HepG2 (cell line): Measurements from ENCODE around the gene AHNAK. TPM values are rescaled to one million over a fixed set of nuclear protein-coding genes. Genes with fewer than 3 reads are reported as not detected.
A peak's percentile ranks its signal among the peaks of the same experiment; 100 is the strongest.

Experiments
- ATAC-seq: fragments of 200-7000 bp; cut with Tn5 transposase; 3 replicates; pipeline ENCODE4 v1.9.1; 2020; ENCODE audit warnings: mild to moderate bottlenecking, moderate library complexity
- BruUV-seq: library from RNA; stranded (reverse); fragments of 400-500 nt; replicated peaks from 2 replicates; lab custom pipeline; 2021; lab: Mats Ljungman, UMichigan
- CTCF ChIA-PET: fragments of 300-600 bp; formaldehyde crosslinking; extraction: SDS; loops from one replicate; lab custom pipeline; 2021; ENCODE audit warnings: low total read pairs, inconsistent platforms, low intra/inter-chr PET ratio; lab: Yijun Ruan, JAX
- POLR2A ChIA-PET: fragments of 350-600 bp; sonication (Branson Sonifier 250); formaldehyde crosslinking; loops from one replicate; lab custom pipeline; 2020; ENCODE audit warnings: antibody characterized with exemption, inconsistent platforms; lab: Yijun Ruan, JAX
- DNase-seq: peaks from one replicate; pipeline ENCODE4 v3.0.0-alpha.2; 2015; ENCODE audit warnings: low spot score
- FAIRE-seq: peaks from 3 replicates; lab custom pipeline; 2011; peaks lifted over from hg19 to GRCh38; lab: Jason Lieb, UNC
- H2AFZ ChIP-seq: one replicate; pipeline ENCODE4 v1.6.1; 2011; ENCODE audit warnings: low read length, inconsistent platforms
- H3K27ac ChIP-seq: fragments of 300-600 bp; 3 replicates; pipeline ENCODE4 v1.8.0; 2011; ENCODE audit warnings: mixed run types, mild to moderate bottlenecking, mixed read lengths, low read length, inconsistent platforms; ENCODE audit not compliant: insufficient read depth; ENCODE audit errors: extremely low read length
- H3K27me3 ChIP-seq, 2 experiments: fragments of 200-600 bp in 1 of 2; 2 replicates in 1 of 2; 3 replicates in 1 of 2; pipeline versions ENCODE4 v1.6.0 to v1.8.0; 2011; ENCODE audit warnings: low read length in 2 of 2, mild to moderate bottlenecking in 2 of 2, moderate library complexity in 2 of 2, inconsistent platforms in 1 of 2; ENCODE audit not compliant: insufficient read depth in 2 of 2, control insufficient read depth in 1 of 2
- H3K36me3 ChIP-seq, 2 experiments: fragments of 200-600 bp in 1 of 2; replicated peaks in 1 of 2; 2 replicates in 1 of 2; 3 replicates in 1 of 2; pipeline versions ENCODE4 v1.5.1 to v1.8.0; 2011; ENCODE audit warnings: low read length in 2 of 2, inconsistent platforms in 1 of 2; ENCODE audit not compliant: insufficient read depth in 2 of 2, control insufficient read depth in 1 of 2
- H3K4me1 ChIP-seq: 2 replicates; pipeline ENCODE4 v1.5.1; 2012; ENCODE audit warnings: low read length, inconsistent platforms; ENCODE audit not compliant: insufficient read depth
- H3K4me2 ChIP-seq: 2 replicates; pipeline ENCODE4 v1.6.0; 2011; ENCODE audit warnings: low read depth, low read length, inconsistent platforms
- H3K4me3 ChIP-seq, 3 experiments: fragments of 200-600 bp in 1 of 3; sonication (generic), shearing (Covaris generic) in 1 of 3; replicated peaks in 1 of 3; 2 replicates each; pipeline ENCODE4 v1.5.1; 2011 to 2016; ENCODE audit warnings: low read length in 3 of 3, inconsistent platforms in 2 of 3, low read depth in 2 of 3, mild to moderate bottlenecking in 2 of 3, control low read depth in 1 of 3, mixed read lengths in 1 of 3; ENCODE audit not compliant: insufficient read depth in 1 of 3
- H3K79me2 ChIP-seq: one replicate; pipeline ENCODE4 v1.6.1; 2011; ENCODE audit warnings: low read length, inconsistent platforms; ENCODE audit not compliant: insufficient read depth
- H3K9ac ChIP-seq: 2 replicates; pipeline ENCODE4 v1.6.0; 2011; ENCODE audit warnings: mild to moderate bottlenecking, low read depth, low read length, inconsistent platforms; ENCODE audit not compliant: insufficient read depth
- H3K9me3 ChIP-seq: 2 replicates; pipeline ENCODE4 v1.5.1; 2012; ENCODE audit warnings: mild to moderate bottlenecking, low read length
- H4K20me1 ChIP-seq: 2 replicates; pipeline ENCODE4 v1.6.0; 2011; ENCODE audit warnings: inconsistent platforms, mild to moderate bottlenecking, low read length, moderate library complexity; ENCODE audit not compliant: insufficient read depth
- KDM4B ChIP-seq: sonication (generic); formaldehyde crosslinking; IDR thresholded peaks from 2 replicates; pipeline ENCODE4 v1.4.0; 2020; ENCODE audit warnings: missing genetic modification reagents
- NCOA5 ChIP-seq: sonication (generic); formaldehyde crosslinking; IDR thresholded peaks from 2 replicates; pipeline ENCODE4 v1.4.0; 2020; ENCODE audit warnings: missing genetic modification reagents
- STAG1 ChIP-seq: sonication (generic); formaldehyde crosslinking; IDR thresholded peaks from 2 replicates; pipeline ENCODE4 v1.4.0; 2020; ENCODE audit warnings: missing genetic modification reagents
- WGBS: methylation state at CpG from one replicate; pipeline ENCODE4 v1.1.6; 2017; ENCODE audit warnings: low lambda C conversion rate; 5-methylcytosine and 5-hydroxymethylcytosine counted together
- in situ Hi-C: cut with HindIII; loops from 2 replicates; pipeline ENCODE4 v1.10.0; 2017; ENCODE audit warnings: low pct_unique_long_range_greater_than_20kb; ENCODE audit not compliant: extremely low pct_ligation_motif_present
- intact Hi-C: fragments of 100-400 bp; cut with micrococcal nuclease; formaldehyde crosslinking; loops from one replicate; pipeline ENCODE4 v1.10.0; 2022; ENCODE audit not compliant: unreplicated experiment
- polyA plus RNA-seq, 8 experiments: library from polyadenylated mRNA; depleted of rRNA in 3 of 8; stranded (reverse) in 7 of 8; unstranded in 1 of 8; fragments of >200 nt; fragmentation: Illumina TruSeq in 4 of 8; extraction: Trizol in 4 of 8; gene quantifications; 2 replicates each; pipeline versions ENCODE4 v1.2.1 to v1.2.3, GENCODE V29; 2011 to 2016; ENCODE audit warnings: low read depth in 4 of 8, missing spikeins in 1 of 8, mixed read lengths in 1 of 8; ENCODE audit not compliant: insufficient read depth in 1 of 8
- total RNA-seq, 5 experiments: library from RNA; depleted of rRNA; stranded (reverse); fragments of >200 nt; fragmentation: Illumina TruSeq; extraction: Trizol; gene quantifications; 2 replicates each; pipeline ENCODE4 v1.2.3, GENCODE V29; 2016; ENCODE audit warnings: low read depth in 1 of 5
- TF ChIP-seq, protein P1 (sequence below): sonication (generic); formaldehyde crosslinking; IDR thresholded peaks from 2 replicates; pipeline ENCODE4 v1.5.0; 2020; ENCODE audit warnings: mild to moderate bottlenecking, missing genetic modification reagents

AHNAK gene
- total and polyA plus RNA-seq, 2 of the 13 experiments (the other 11 are each of a cell fraction or from before 2014, with no cell fraction given) = 23.4 to 25.0 TPM

GRCh38 chr11:62464655-62465054 lies 82.0 kb downstream of the AHNAK start:
- Histone ChIP-seq H3K79me2 (no peaks in the 10 kb centered on the region), H2AFZ (no peak overlapping the region), H4K20me1 (no peaks in the 10 kb centered on the region), H3K9me3 (no peaks in the 10 kb centered on the region), H3K9ac (no peak overlapping the region), H3K27ac (no peak overlapping the region), H3K36me3 (no peaks in the 10 kb centered on the region), H3K4me2 (no peak overlapping the region), H3K27me3 (no peaks in the 10 kb centered on the region), H3K4me3 (no peak overlapping the region), H3K4me1 (peaks cover 65% of the 10 kb centered on the region)
- FAIRE-seq = no peak
- 0 out of 2 replicates have a peak, but pooled peaks have one; percentile 13 for TF ChIP-seq STAG1 (CRISPR knock-in tag)
- TF ChIP-seq KDM4B = no peak
- no TSS peak for BruUV-seq
- intact Hi-C loops (no loop called here), in situ Hi-C loops (no loop called here)
- 66% methylated on average over 7 of the region's 7 CpGs for WGBS
- CTCF ChIA-PET = no interaction called here
- no peak for ATAC-seq
- POLR2A ChIA-PET = no interaction called here
- no peak for DNase-seq

DNA sequence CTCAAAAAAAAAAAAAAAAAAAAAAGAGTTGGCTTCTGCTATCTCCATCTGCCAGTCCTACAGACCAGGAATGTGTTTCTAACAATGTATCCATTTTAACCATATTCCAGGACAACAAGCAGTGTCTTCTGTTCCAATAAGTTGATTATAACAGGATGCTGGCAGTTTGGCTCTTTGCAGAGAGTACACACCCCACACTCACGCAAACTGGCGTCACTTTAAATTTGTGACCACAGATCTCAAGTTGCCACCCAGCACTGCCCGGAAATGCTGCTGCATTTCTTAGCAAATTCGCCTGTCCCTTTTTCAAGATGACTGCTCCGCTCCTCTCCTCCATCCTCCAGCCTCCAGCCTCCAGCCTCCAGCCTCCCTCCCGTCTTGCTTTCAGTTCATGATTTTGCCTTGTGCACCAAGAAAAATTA lies 83.5 kb downstream of the AHNAK start:
- H3K36me3 ChIP-seq = no peaks in the 10 kb centered on the region
- DNase-seq (no peak), FAIRE-seq (no peak), ATAC-seq (no peak)
- 63% methylated on average over 6 of the region's 6 CpGs for WGBS
- TF ChIP-seq, protein P1, sequence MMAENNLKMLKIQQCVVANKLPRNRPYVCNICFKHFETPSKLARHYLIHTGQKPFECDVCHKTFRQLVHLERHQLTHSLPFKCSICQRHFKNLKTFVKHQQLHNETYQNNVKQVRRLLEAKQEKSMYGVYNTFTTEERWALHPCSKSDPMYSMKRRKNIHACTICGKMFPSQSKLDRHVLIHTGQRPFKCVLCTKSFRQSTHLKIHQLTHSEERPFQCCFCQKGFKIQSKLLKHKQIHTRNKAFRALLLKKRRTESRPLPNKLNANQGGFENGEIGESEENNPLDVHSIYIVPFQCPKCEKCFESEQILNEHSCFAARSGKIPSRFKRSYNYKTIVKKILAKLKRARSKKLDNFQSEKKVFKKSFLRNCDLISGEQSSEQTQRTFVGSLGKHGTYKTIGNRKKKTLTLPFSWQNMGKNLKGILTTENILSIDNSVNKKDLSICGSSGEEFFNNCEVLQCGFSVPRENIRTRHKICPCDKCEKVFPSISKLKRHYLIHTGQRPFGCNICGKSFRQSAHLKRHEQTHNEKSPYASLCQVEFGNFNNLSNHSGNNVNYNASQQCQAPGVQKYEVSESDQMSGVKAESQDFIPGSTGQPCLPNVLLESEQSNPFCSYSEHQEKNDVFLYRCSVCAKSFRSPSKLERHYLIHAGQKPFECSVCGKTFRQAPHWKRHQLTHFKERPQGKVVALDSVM (CRISPR knock-in tag) = peak; percentile 65; the same call in 1 of the 2 replicates
- TF ChIP-seq NCOA5 (CRISPR knock-in tag) = no peak
- no peak overlapping the region for H3K27ac ChIP-seq
- POLR2A ChIA-PET = no interaction called here
- no peak overlapping the region for H3K9ac ChIP-seq
- peak overlapping the region; percentile 0; the same call in 1 of the 2 replicates for H3K4me2 ChIP-seq
- H3K4me3 ChIP-seq = no peak overlapping the region
- H2AFZ ChIP-seq = no peak overlapping the region
- no peaks in the 10 kb centered on the region for H3K79me2 ChIP-seq
- intact Hi-C loops = no loop called here
- CTCF ChIA-PET = no interaction called here
- in situ Hi-C loops = no loop called here
- H3K9me3 ChIP-seq = no peaks in the 10 kb centered on the region
- no TSS peak for BruUV-seq
- H3K4me1 ChIP-seq = peaks cover 65% of the 10 kb centered on the region
- H3K27me3 ChIP-seq = no peaks in the 10 kb centered on the region
- H4K20me1 ChIP-seq = no peaks in the 10 kb centered on the region
